HepG2 (cell line): ENCODE measurements around the gene SNX27. TPM values are rescaled to one million over a fixed set of nuclear protein-coding genes. Genes with fewer than 3 reads are reported as not detected.

ENCODE experiments used
- ATAC-seq: fragments of 200-7000 bp; cut with Tn5 transposase; 3 replicates; pipeline ENCODE4 v1.9.1; 2020; ENCODE audit warnings: mild to moderate bottlenecking, moderate library complexity
- BruUV-seq: library from RNA; stranded (reverse); fragments of 400-500 nt; replicated peaks from 2 replicates; lab custom pipeline; 2021; lab: Mats Ljungman, UMichigan
- CTCF ChIA-PET: fragments of 300-600 bp; formaldehyde crosslinking; extraction: SDS; loops from one replicate; lab custom pipeline; 2021; ENCODE audit warnings: low total read pairs, inconsistent platforms, low intra/inter-chr PET ratio; lab: Yijun Ruan, JAX
- POLR2A ChIA-PET: fragments of 350-600 bp; sonication (Branson Sonifier 250); formaldehyde crosslinking; loops from one replicate; lab custom pipeline; 2020; ENCODE audit warnings: antibody characterized with exemption, inconsistent platforms; lab: Yijun Ruan, JAX
- DNase-seq: peaks from one replicate; pipeline ENCODE4 v3.0.0-alpha.2; 2015; ENCODE audit warnings: low spot score
- FAIRE-seq: peaks from 3 replicates; lab custom pipeline; 2011; peaks lifted over from hg19 to GRCh38; lab: Jason Lieb, UNC
- H2AFZ ChIP-seq: one replicate; pipeline ENCODE4 v1.6.1; 2011; ENCODE audit warnings: low read length, inconsistent platforms
- H3K27ac ChIP-seq: fragments of 300-600 bp; 3 replicates; pipeline ENCODE4 v1.8.0; 2011; ENCODE audit warnings: mixed run types, mild to moderate bottlenecking, mixed read lengths, low read length, inconsistent platforms; ENCODE audit not compliant: insufficient read depth; ENCODE audit errors: extremely low read length
- H3K27me3 ChIP-seq, 2 experiments: fragments of 200-600 bp in 1 of 2; 2 replicates in 1 of 2; 3 replicates in 1 of 2; pipeline versions ENCODE4 v1.6.0 to v1.8.0; 2011; ENCODE audit warnings: low read length in 2 of 2, mild to moderate bottlenecking in 2 of 2, moderate library complexity in 2 of 2, inconsistent platforms in 1 of 2; ENCODE audit not compliant: insufficient read depth in 2 of 2, control insufficient read depth in 1 of 2
- H3K36me3 ChIP-seq, 2 experiments: fragments of 200-600 bp in 1 of 2; replicated peaks in 1 of 2; 2 replicates in 1 of 2; 3 replicates in 1 of 2; pipeline versions ENCODE4 v1.5.1 to v1.8.0; 2011; ENCODE audit warnings: low read length in 2 of 2, inconsistent platforms in 1 of 2; ENCODE audit not compliant: insufficient read depth in 2 of 2, control insufficient read depth in 1 of 2
- H3K4me1 ChIP-seq: 2 replicates; pipeline ENCODE4 v1.5.1; 2012; ENCODE audit warnings: low read length, inconsistent platforms; ENCODE audit not compliant: insufficient read depth
- H3K4me2 ChIP-seq: 2 replicates; pipeline ENCODE4 v1.6.0; 2011; ENCODE audit warnings: low read depth, low read length, inconsistent platforms
- H3K4me3 ChIP-seq, 3 experiments: fragments of 200-600 bp in 1 of 3; sonication (generic), shearing (Covaris generic) in 1 of 3; replicated peaks in 1 of 3; 2 replicates each; pipeline ENCODE4 v1.5.1; 2011 to 2016; ENCODE audit warnings: low read length in 3 of 3, inconsistent platforms in 2 of 3, low read depth in 2 of 3, mild to moderate bottlenecking in 2 of 3, control low read depth in 1 of 3, mixed read lengths in 1 of 3; ENCODE audit not compliant: insufficient read depth in 1 of 3
- H3K79me2 ChIP-seq: one replicate; pipeline ENCODE4 v1.6.1; 2011; ENCODE audit warnings: low read length, inconsistent platforms; ENCODE audit not compliant: insufficient read depth
- H3K9ac ChIP-seq: 2 replicates; pipeline ENCODE4 v1.6.0; 2011; ENCODE audit warnings: mild to moderate bottlenecking, low read depth, low read length, inconsistent platforms; ENCODE audit not compliant: insufficient read depth
- H3K9me3 ChIP-seq: 2 replicates; pipeline ENCODE4 v1.5.1; 2012; ENCODE audit warnings: mild to moderate bottlenecking, low read length
- H4K20me1 ChIP-seq: 2 replicates; pipeline ENCODE4 v1.6.0; 2011; ENCODE audit warnings: inconsistent platforms, mild to moderate bottlenecking, low read length, moderate library complexity; ENCODE audit not compliant: insufficient read depth
- DMTF1 ChIP-seq: sonication (generic); formaldehyde crosslinking; IDR thresholded peaks from 2 replicates; pipeline ENCODE4 v1.4.0; 2020; ENCODE audit warnings: mild to moderate bottlenecking, missing genetic modification reagents
- IKZF4 ChIP-seq: sonication (generic); formaldehyde crosslinking; IDR thresholded peaks from 2 replicates; pipeline ENCODE4 v1.5.1; 2020; ENCODE audit warnings: borderline replicate concordance, mild to moderate bottlenecking, low read depth, missing genetic modification reagents; ENCODE audit errors: not compliant biosample characterization
- PHF20 ChIP-seq: sonication (generic); formaldehyde crosslinking; IDR thresholded peaks from 2 replicates; pipeline ENCODE4 v1.5.0; 2020; ENCODE audit warnings: mild to moderate bottlenecking, missing genetic modification reagents
- TP53 ChIP-seq: sonication (generic); formaldehyde crosslinking; conservative IDR thresholded peaks from 2 replicates; pipeline ENCODE4 v1.4.0; 2020; ENCODE audit warnings: missing genetic modification reagents
- ZBTB4 ChIP-seq: sonication (generic); formaldehyde crosslinking; IDR thresholded peaks from 2 replicates; pipeline ENCODE4 v1.4.0; 2020; ENCODE audit warnings: missing genetic modification reagents, mild to moderate bottlenecking, borderline replicate concordance
- ZBTB7A ChIP-seq: sonication (generic); formaldehyde crosslinking; IDR thresholded peaks from 2 replicates; pipeline ENCODE4 v1.8.0; 2022; ENCODE audit warnings: mild to moderate bottlenecking, missing genetic modification reagents
- ZFP91 ChIP-seq: sonication (generic); formaldehyde crosslinking; IDR thresholded peaks from 2 replicates; pipeline ENCODE4 v1.9.0; 2022; ENCODE audit warnings: missing genetic modification reagents, mild to moderate bottlenecking, borderline replicate concordance
- ZFX ChIP-seq: sonication (generic); formaldehyde crosslinking; IDR thresholded peaks from 2 replicates; pipeline ENCODE4 v1.4.0; 2020; ENCODE audit warnings: mild to moderate bottlenecking, low read depth, missing genetic modification reagents, moderate library complexity
- ZNF10 ChIP-seq: sonication (generic); formaldehyde crosslinking; IDR thresholded peaks from 2 replicates; pipeline ENCODE4 v1.4.0; 2020; ENCODE audit warnings: mild to moderate bottlenecking, low read depth, missing genetic modification reagents, borderline replicate concordance
- ZNF770 ChIP-seq: sonication (generic); formaldehyde crosslinking; IDR thresholded peaks from 2 replicates; pipeline ENCODE4 v1.5.0; 2020; ENCODE audit warnings: mild to moderate bottlenecking, missing genetic modification reagents
- WGBS: methylation state at CpG from one replicate; pipeline ENCODE4 v1.1.6; 2017; ENCODE audit warnings: low lambda C conversion rate; 5-methylcytosine and 5-hydroxymethylcytosine counted together
- in situ Hi-C: cut with HindIII; loops from 2 replicates; pipeline ENCODE4 v1.10.0; 2017; ENCODE audit warnings: low pct_unique_long_range_greater_than_20kb; ENCODE audit not compliant: extremely low pct_ligation_motif_present
- intact Hi-C: fragments of 100-400 bp; cut with micrococcal nuclease; formaldehyde crosslinking; loops from one replicate; pipeline ENCODE4 v1.10.0; 2022; ENCODE audit not compliant: unreplicated experiment
- polyA plus RNA-seq, 8 experiments: library from polyadenylated mRNA; depleted of rRNA in 3 of 8; stranded (reverse) in 7 of 8; unstranded in 1 of 8; fragments of >200 nt; fragmentation: Illumina TruSeq in 4 of 8; extraction: Trizol in 4 of 8; gene quantifications; 2 replicates each; pipeline versions ENCODE4 v1.2.1 to v1.2.3, GENCODE V29; 2011 to 2016; ENCODE audit warnings: low read depth in 4 of 8, missing spikeins in 1 of 8, mixed read lengths in 1 of 8; ENCODE audit not compliant: insufficient read depth in 1 of 8
- total RNA-seq, 5 experiments: library from RNA; depleted of rRNA; stranded (reverse); fragments of >200 nt; fragmentation: Illumina TruSeq; extraction: Trizol; gene quantifications; 2 replicates each; pipeline ENCODE4 v1.2.3, GENCODE V29; 2016; ENCODE audit warnings: low read depth in 1 of 5

SNX27 gene
- total and polyA plus RNA-seq, 2 of the 13 experiments (the other 11 are each of a cell fraction or from before 2014, with no cell fraction given): 14.4 to 17.8 TPM

- DNase-seq (no peak), ATAC-seq (peak; percentile 18; the same call in 1 of the 3 replicates), FAIRE-seq (no peak)
- no peak for TF ChIP-seq ZFP91 (CRISPR knock-in tag)
- TF ChIP-seq TP53 (CRISPR knock-in tag): no peak
- TF ChIP-seq IKZF4 (CRISPR knock-in tag): no peak
- no peak for TF ChIP-seq ZNF10
- TF ChIP-seq ZBTB7A (CRISPR knock-in tag): no peak
- no peak for TF ChIP-seq DMTF1 (CRISPR knock-in tag)
- TF ChIP-seq ZBTB4 (CRISPR knock-in tag): no peak
- no peak for TF ChIP-seq ZFX (CRISPR knock-in tag)
- no peak for TF ChIP-seq ZNF770 (CRISPR knock-in tag)
- no peak for TF ChIP-seq PHF20 (CRISPR knock-in tag)
- Histone ChIP-seq H3K4me1 (peaks cover 50% of the 10 kb centered on the region), H3K4me3 (peak overlapping the region; percentile 18 to 55 (median 35)), H3K79me2 (no peaks in the 10 kb centered on the region), H3K9ac (peak overlapping the region; percentile 13; the same call in 1 of the 2 replicates), H3K4me2 (peak overlapping the region; percentile 90), H3K36me3 (no peaks in the 10 kb centered on the region), H4K20me1 (no peaks in the 10 kb centered on the region), H3K9me3 (no peaks in the 10 kb centered on the region), H2AFZ (no peak overlapping the region), H3K27ac (no peak overlapping the region), H3K27me3 (peaks cover 3 to 37% of the 10 kb centered on the region in 2 experiments)
- CTCF ChIA-PET: no interaction called here
- no TSS peak for BruUV-seq
- in situ Hi-C loops (no loop called here), intact Hi-C loops (no loop called here)
- WGBS: 8% methylated on average over 5 of the region's 5 CpGs
- POLR2A ChIA-PET: interaction anchor here (1.0 kb wide), 1 partner anchor 15 kb away, joined by 5 read pairs; no protein-coding TSS in a partner anchor
These were observed 108.7 kb downstream of the SNX27 start for GRCh38 chr1:151720554-151720953.
